AG04449 (cell line): ENCODE data around the gene AGPS.
"Not testable (repeated sequence)": the region's sequence is repeated elsewhere in the genome, so short reads cannot be mapped to it uniquely, and the experiment has no call there.

Source experiments
- CTCF ChIA-PET: fragments of 350-600 bp; formaldehyde crosslinking; extraction: SDS; loops from one replicate; lab custom pipeline; 2021; ENCODE audit warnings: antibody characterized with exemption; lab: Yijun Ruan, JAX
- POLR2A ChIA-PET: fragments of 400-600, 350-600 bp; formaldehyde crosslinking; extraction: SDS; loops from one replicate; lab custom pipeline; 2020; ENCODE audit warnings: antibody characterized with exemption, inconsistent platforms; lab: Yijun Ruan, JAX
- DNase-seq: peaks from one replicate; pipeline ENCODE4 v3.0.0-alpha.2; 2010; ENCODE audit warnings: low read depth, low spot score
- H3K4me3 ChIP-seq: 2 replicates; pipeline ENCODE4 v1.5.1; 2011; ENCODE audit warnings: low read depth, mild to moderate bottlenecking, control low read depth, low read length
- TF ChIP-seq, protein P1 (sequence below): IDR thresholded peaks from one replicate; pipeline ENCODE4 v1.5.1; 2011; ENCODE audit warnings: mild to moderate bottlenecking, moderate library complexity, low read length, control low read depth, inconsistent platforms; ENCODE audit not compliant: insufficient read depth; ENCODE audit errors: missing control alignments

Gene AGPS

DNA sequence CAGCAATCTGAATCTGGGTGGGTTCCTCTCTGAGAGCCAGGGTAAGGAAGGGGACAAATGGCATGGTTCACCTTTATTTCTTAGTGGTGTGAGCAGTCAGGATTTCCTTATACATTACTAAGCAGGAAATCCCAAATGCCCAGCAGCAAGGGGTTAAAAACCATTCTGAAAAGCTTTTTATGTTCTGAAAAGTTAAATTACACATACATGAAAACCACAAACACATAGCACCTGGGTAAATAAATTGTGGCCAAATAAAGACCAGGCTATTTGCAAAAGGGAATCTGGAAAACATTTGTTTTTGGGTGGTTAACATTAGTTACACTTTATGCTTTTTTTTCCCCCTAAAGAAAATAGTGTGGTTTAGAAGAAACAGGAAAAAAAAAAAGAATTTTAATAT, 156.1 kb downstream of the AGPS start:
- POLR2A ChIA-PET: no interaction called here

DNA sequence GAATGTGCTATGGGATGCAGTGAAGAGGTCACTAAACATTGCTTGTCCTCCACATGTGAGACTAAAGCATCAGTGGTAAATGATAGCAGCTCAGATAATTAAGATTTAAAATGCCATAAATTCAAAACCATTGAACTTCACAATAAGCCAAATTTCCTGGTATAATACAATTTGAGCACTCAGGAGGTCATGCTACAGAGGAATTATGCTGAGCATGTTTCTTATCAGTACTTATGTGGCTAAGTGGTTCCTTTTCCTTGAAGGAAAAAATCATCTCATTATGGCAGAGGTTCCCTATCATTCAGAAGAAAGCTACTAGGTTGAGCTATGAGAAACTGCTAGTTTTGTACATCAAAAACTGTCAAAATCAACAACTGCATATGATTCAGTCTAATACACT, 156.6 kb downstream of the AGPS start:
- CTCF ChIA-PET: interaction anchor here (1.4 kb wide), 1 partner anchor 384 kb away, joined by 3 read pairs; no protein-coding TSS in a partner anchor
- POLR2A ChIA-PET: no interaction called here
- DNase-seq: no peak
- TF ChIP-seq, protein P1, sequence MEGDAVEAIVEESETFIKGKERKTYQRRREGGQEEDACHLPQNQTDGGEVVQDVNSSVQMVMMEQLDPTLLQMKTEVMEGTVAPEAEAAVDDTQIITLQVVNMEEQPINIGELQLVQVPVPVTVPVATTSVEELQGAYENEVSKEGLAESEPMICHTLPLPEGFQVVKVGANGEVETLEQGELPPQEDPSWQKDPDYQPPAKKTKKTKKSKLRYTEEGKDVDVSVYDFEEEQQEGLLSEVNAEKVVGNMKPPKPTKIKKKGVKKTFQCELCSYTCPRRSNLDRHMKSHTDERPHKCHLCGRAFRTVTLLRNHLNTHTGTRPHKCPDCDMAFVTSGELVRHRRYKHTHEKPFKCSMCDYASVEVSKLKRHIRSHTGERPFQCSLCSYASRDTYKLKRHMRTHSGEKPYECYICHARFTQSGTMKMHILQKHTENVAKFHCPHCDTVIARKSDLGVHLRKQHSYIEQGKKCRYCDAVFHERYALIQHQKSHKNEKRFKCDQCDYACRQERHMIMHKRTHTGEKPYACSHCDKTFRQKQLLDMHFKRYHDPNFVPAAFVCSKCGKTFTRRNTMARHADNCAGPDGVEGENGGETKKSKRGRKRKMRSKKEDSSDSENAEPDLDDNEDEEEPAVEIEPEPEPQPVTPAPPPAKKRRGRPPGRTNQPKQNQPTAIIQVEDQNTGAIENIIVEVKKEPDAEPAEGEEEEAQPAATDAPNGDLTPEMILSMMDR: no peak
- no peak overlapping the region for H3K4me3 ChIP-seq

More for the DNA sequence above, 156.1 kb downstream of the AGPS start:
- DNase-seq: no peak
- CTCF ChIA-PET: interaction anchor here (2.0 kb wide), 1 partner anchor 59 kb away, joined by 7 read pairs; no protein-coding TSS in a partner anchor
- no peak overlapping the region for H3K4me3 ChIP-seq
- TF ChIP-seq, protein P1: no peak

DNA sequence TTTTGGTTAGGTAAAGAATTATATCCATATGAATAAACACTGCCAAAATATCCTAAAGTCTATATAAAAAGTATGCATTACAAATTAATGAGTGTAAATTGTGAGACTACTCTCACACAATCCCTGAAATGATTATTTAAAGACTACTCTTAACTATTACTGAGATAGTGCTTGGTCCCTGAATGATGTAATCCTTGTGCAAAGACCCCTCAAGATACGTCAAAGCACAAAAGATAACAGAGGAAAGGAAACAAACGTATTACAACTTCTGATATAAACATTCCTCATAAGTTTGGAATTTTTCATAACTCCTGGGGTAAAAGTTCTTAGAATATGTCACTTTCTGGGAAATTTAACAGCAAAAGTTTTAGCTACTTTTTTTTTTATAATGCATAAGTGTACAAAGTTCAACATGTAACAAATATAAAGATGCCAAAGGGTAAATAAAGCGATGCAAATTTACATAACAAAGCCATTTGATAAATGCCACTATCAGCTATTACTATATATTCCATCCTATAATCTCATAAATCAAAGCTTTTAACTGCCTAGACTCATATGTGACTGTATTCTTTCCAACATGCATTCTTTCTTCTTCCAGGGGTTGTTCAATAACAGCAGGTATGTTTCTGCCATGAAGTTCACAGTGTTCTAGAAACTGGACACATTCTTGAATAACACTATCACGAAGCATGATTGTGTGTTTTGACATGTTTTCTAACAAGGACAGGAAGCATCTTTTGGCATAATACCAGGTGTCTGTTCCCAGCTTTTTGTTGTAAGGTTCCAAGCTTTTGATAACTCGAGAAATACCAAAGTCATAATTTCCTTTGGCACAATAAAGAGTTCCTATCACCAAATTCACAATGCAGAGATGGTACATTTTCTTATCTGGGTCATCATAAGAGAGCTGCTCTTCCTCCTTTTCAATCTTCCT, 158.0 kb downstream of the AGPS start:
- no peak for DNase-seq
- POLR2A ChIA-PET: no interaction called here
- TF ChIP-seq, protein P1: no peak
- no peak overlapping the region for H3K4me3 ChIP-seq
- CTCF ChIA-PET: interaction anchor here (1.4 kb wide), 1 partner anchor 386 kb away, joined by 3 read pairs; no protein-coding TSS in a partner anchor

DNA sequence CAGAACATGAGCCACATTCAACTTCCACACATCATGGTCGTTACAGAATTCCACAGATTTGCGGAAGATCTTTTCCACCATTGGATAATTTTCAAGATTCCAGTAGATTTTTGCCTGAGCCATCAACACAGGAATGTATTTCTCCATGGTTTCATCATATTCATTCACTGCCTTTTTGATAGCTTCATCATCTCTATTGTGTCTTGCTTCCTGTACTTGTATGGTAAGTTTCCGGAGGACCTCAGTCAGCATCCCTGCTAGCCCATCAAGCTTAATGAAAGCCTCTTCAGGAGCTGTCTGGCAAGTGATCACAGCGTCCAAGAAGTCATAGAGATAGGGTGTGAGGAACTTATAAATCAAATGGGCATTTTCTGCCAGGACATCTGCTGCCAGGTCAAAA, 158.8 kb downstream of the AGPS start:
- CTCF ChIA-PET: interaction anchor here (1.5 kb wide), 1 partner anchor 62 kb away, joined by 5 read pairs; no protein-coding TSS in a partner anchor
- POLR2A ChIA-PET, DNase-seq, H3K4me3 ChIP-seq: not testable (repeated sequence)

DNA sequence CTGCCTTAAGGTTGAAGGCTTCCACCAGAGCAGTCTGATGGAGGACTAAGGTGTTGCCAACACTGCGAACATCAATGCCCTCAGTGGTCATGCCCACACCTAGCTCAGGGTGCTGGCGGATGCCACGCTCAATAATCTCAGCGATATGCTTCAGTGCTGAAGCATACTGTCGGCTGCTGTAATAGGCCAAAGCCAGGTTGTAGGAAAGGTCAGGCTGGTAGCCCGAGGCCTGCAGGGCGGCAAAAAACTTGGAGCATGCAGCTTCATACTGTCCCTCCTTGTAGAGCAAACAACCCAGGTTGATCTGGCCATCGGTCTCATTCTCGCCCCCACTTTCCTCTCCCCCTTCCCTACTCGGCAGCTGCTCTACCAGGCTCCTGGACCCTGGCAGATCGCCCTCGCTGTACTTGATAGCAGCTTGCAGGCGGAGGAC, 159.4 kb downstream of the AGPS start:
- CTCF ChIA-PET: interaction anchor here (1.5 kb wide), 1 partner anchor 62 kb away, joined by 5 read pairs; no protein-coding TSS in a partner anchor
- POLR2A ChIA-PET: interaction anchor here (1.1 kb wide), 1 partner anchor 8 kb away, joined by 3 read pairs; no protein-coding TSS in a partner anchor
- peak overlapping the region; percentile 83 for H3K4me3 ChIP-seq
- DNase-seq: no peak
- TF ChIP-seq, protein P1: no peak

DNA sequence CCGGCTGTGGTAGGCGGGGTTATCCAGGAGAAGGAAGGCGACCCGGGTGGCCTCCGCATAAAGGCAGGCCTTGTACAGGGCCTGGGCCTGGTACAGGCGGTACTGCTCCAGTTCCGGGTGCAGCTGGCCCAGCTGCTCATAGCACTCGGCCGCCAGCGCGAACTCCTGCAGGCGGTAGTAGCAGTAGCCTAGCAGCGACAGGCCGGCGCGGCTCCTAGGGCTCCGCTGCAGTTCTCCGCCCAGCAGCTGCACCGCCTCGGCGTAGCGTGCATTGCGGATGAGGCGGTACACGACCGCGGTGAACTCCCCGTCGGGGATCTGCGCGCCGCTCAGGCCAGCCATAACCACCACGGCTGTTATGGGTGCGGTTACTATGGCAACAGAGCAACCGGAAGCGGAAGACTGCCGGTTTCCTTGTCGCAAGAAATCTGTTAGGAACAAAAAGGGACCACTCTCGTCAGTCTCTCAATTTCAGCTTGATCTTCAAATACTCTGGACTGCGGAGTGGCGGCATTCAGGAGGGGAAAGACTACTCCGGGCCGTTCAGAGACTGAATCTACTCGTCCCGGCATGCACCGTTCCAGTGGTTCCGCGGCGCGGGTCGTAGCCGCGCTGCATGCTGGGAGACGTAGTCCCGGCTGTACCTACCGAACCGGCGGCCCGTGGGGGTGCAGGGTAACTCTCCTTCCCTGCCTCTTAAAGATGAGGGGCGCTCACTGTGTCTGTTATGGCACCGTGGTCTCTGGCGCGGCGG, 160.0 kb downstream of the AGPS start:
- CTCF ChIA-PET: interaction anchor here (1.5 kb wide), 1 partner anchor 63 kb away, joined by 5 read pairs; no protein-coding TSS in a partner anchor
- peak; percentile 19 for DNase-seq
- TF ChIP-seq, protein P1: no peak
- POLR2A ChIA-PET: interaction anchor here (1.1 kb wide), 1 partner anchor 9 kb away, joined by 3 read pairs; no protein-coding TSS in a partner anchor
- peak overlapping the region; percentile 83 for H3K4me3 ChIP-seq
